ENCODE results near the gene NAA16. TPM values are rescaled to one million over a fixed set of nuclear protein-coding genes. Genes with fewer than 3 reads are reported as not detected.

The NAA16 gene
- polyA plus RNA-seq, 6 donors from 2014 or later: 7.7 to 18.1 (median 9.9) TPM

DNA sequence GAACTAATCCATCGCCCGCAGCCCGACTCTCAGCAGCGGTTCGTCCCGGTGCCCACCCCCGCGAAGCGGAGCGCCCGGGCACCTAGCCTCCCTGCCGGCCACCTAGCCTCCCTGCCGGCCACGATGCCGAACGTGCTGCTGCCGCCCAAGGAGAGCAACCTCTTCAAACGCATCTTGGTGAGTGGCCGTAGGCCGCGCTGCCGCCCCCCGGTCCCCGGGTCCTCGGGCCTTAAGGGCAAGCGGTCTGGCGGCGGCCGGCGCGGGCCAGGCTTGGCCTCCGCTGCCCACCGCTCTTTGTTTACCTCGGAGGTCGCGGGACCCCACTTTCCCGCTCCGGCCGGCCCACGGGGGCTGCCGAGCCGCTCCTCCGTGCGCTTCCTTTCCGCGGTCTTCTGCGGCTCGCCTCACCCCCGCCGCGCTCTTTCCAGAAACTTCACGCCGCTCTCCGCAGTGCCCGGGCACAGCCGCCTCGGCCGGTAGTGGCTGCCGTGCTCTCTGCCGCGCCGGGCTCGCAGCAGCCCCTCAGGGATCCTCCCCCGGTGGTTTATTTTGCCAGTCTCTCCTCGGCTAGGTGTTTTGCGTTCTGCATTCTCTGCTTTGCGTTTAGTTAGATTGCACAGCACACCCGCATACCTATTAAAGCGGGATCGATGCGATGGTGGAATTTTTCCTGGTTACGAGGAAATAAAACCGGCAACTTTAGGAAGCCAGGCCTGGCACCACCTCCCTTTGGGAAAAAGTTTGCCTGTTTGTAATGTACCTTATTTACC lies 524 bp downstream of the NAA16 start:
- Mint-ChIP-seq H3K9me3 (no peaks in the 10 kb centered on the region), H3K4me1 (peaks cover 7 to 36% (median 24%) of the 10 kb centered on the region in 3 donors), H3K27me3 (no peaks in the 10 kb centered on the region), H3K36me3 (no peaks in the 10 kb centered on the region), H3K27ac (peak overlapping the region; percentile 93 to 98 (median 94)), H3K4me3 (peak overlapping the region; percentile 90 to 98 (median 96))
- DNase-seq: peak; percentile 55
- peak; percentile 62 to 66 for ATAC-seq (ENCODE audit: low read depth in 2 of 2)

DNA sequence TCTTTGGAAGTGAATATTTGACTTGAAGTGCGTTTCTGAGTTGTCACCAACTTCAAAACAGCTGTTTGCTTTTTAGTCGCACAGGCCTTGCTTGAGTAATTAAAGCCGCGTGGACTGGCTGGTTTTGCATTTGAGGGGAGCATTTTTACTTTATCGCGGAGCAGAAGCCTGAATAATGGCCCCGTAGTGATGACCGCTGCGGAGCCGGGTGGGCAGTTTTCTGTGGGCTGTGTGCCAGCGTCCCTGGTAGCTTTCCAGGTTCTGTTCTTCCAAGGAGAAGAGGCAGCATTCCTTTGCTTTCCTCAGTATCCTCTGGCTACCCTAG lies 1.1 kb downstream of the NAA16 start:
- Mint-ChIP-seq H3K9me3 (no peaks in the 10 kb centered on the region), H3K4me1 (peaks cover 11 to 37% (median 24%) of the 10 kb centered on the region in 3 donors), H3K27me3 (no peaks in the 10 kb centered on the region), H3K36me3 (peaks cover 0 to 5% of the 10 kb centered on the region in 2 donors), H3K27ac (peak overlapping the region; percentile 69 to 98 (median 94)), H3K4me3 (peak overlapping the region; percentile 90 to 98 (median 96))
- DNase-seq: peak; percentile 23
- no peak for ATAC-seq (ENCODE audit: low read depth in 2 of 2)

DNA sequence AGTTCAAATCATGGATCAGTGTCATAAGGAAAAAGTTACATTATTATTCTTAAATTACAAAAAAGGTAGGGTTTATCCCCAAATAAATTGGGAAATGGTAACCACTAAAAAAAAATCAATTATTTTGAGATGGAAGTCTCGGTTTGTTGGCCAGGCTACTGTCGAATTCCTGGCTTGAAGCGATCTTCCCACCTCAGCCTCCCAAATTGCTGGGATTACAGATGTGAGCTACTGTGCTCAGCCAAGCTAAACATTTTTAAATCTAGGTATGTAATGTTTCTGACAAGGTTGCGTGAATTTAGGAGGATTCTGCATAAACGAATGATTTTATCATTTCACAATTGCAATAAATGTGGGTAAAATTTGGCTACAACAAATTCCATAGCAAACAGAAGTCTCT lies 2.0 kb downstream of the NAA16 start:
- peak overlapping the region in 7 of 8 donors; percentile 5 to 97 (median 38) for H3K4me3 Mint-ChIP-seq
- peaks cover 0 to 7% of the 10 kb centered on the region in 2 donors for H3K36me3 Mint-ChIP-seq
- H3K4me1 Mint-ChIP-seq: peaks cover 13 to 40% (median 24%) of the 10 kb centered on the region in 3 donors
- H3K27me3 Mint-ChIP-seq: no peaks in the 10 kb centered on the region
- H3K27ac Mint-ChIP-seq: no peak overlapping the region
- H3K9me3 Mint-ChIP-seq: no peaks in the 10 kb centered on the region
- ATAC-seq (ENCODE audit: low read depth in 2 of 2): no peak
- no peak for DNase-seq

DNA sequence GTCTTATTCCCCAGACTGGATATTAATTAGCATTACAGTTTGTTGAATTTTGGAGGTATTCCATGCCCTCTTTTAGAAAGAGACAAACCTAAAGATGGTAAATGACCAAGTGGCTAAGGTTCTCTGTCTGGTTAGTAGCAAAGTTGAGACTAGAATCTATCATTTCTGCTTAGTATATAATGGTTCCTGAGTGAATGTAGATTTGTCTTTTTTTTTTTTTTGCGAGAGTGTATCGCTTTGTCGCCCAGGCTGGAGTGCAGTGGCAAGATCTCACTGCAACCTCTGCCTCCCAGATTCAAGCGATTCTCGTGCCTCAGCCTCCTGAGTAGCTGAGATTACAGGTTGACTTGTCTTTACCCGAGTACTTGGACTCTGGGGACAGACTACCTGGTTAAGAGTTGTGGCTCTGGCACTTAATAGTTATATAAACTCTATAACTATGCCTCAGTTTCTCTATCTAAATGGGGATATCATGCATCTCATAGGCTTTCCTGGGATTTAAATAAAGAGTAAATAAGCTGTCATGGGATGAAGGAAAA lies 2.7 kb downstream of the NAA16 start:
- H3K27me3 Mint-ChIP-seq: no peaks in the 10 kb centered on the region
- peak overlapping the region in 4 of 8 donors; percentile 17 to 66 (median 45) for H3K4me3 Mint-ChIP-seq
- no peaks in the 10 kb centered on the region for H3K9me3 Mint-ChIP-seq
- H3K36me3 Mint-ChIP-seq: peaks cover 0 to 7% of the 10 kb centered on the region in 2 donors
- peaks cover 13 to 40% (median 24%) of the 10 kb centered on the region in 3 donors for H3K4me1 Mint-ChIP-seq
- peak overlapping the region in 3 of 6 donors; percentile 9 to 49 (median 32) for H3K27ac Mint-ChIP-seq
- DNase-seq (no peak), ATAC-seq (ENCODE audit: low read depth in 2 of 2) (no peak)

DNA sequence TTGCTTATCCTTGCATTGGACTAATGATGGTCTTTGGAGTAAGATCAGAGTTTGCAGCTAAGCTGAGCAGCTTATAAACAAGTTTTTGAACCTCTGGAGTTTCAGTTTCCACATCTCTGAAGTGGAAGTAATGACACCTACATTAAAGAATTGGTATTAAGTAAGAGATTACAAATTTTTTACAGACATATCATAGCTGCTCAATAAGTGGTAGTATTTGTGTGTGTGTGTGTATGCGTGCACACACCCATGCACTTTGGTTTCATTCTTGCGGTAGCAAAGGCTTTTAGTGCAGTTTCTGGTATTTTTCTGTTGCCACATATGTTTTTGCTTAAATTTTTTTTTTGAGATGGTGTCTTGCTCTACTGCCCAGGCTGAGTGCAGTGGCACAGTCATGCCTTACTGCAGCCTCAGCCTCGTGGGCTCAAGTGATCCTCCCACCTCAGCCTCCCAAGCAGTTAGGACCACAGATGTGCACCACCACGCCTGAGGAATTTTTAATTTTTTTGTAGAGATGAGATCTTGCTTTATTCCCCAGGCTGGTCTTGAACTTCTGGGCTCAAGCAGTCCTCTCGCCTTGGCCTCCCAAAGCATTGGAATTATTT lies 4.5 kb downstream of the NAA16 start:
- ATAC-seq (ENCODE audit: low read depth in 2 of 2) (no peak), DNase-seq (no peak)
- H3K4me3 Mint-ChIP-seq: peak overlapping the region in 4 of 8 donors; percentile 3 to 62 (median 28)
- H3K27ac Mint-ChIP-seq: peak overlapping the region in 4 of 6 donors; percentile 69 to 80 (median 74)
- H3K9me3 Mint-ChIP-seq: no peaks in the 10 kb centered on the region
- H3K27me3 Mint-ChIP-seq: no peaks in the 10 kb centered on the region
- H3K36me3 Mint-ChIP-seq: peaks cover 0 to 11% of the 10 kb centered on the region in 2 donors
- H3K4me1 Mint-ChIP-seq: peaks cover 13 to 37% (median 24%) of the 10 kb centered on the region in 3 donors

DNA sequence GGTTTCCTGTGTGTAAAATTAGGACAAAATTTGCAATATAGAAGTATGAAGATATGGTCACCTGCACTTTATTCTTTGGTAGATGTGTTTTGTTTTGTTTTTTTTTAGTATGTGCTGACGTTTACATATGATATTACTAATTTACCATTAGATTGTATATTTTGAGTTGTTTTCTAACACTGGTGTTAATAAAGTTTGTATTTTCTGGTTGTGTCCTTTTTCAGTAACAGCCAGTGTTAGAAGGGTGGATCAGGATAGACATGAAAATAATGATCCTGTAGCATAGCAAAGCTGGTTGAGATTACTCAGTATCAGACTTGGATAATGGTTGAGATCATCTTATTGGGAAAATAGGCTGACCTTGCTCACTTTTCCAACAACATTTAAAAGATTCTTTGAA lies 6.2 kb downstream of the NAA16 start:
- no peak overlapping the region for H3K4me3 Mint-ChIP-seq
- H3K4me1 Mint-ChIP-seq: peaks cover 19 to 29% (median 24%) of the 10 kb centered on the region in 3 donors
- peak overlapping the region in 1 of 6 donors; percentile 24 for H3K27ac Mint-ChIP-seq
- H3K36me3 Mint-ChIP-seq: peaks cover 0 to 11% of the 10 kb centered on the region in 2 donors
- no peaks in the 10 kb centered on the region for H3K27me3 Mint-ChIP-seq
- ATAC-seq (ENCODE audit: low read depth in 2 of 2): no peak
- DNase-seq: no peak
- H3K9me3 Mint-ChIP-seq: no peaks in the 10 kb centered on the region

DNA sequence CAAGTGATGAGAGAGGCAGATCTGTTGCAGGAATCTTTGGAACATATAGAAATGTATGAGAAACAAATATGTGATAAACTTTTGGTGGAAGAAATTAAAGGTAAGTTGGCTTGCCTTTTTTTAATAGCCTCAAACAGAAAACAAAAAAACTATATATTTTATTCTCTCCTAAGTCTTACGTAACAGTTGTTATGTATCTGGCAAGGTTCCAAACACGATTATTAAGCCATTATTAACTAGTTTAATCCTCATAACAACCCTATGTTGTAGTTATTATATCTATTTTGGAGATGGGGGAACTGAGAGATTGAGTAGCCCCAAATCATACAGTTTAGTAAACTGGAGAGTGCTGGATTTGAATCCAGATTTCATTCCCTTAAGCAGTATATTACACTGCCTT lies 14.7 kb downstream of the NAA16 start:
- ATAC-seq (ENCODE audit: low read depth in 2 of 2): no peak
- DNase-seq: no peak
- H3K36me3 Mint-ChIP-seq: peaks cover 8 to 16% of the 10 kb centered on the region in 2 donors
- H3K27me3 Mint-ChIP-seq: no peaks in the 10 kb centered on the region
- no peak overlapping the region for H3K4me3 Mint-ChIP-seq
- peaks cover 0 to 11% (median 11%) of the 10 kb centered on the region in 3 donors for H3K4me1 Mint-ChIP-seq
- H3K9me3 Mint-ChIP-seq: no peaks in the 10 kb centered on the region
- no peak overlapping the region for H3K27ac Mint-ChIP-seq

DNA sequence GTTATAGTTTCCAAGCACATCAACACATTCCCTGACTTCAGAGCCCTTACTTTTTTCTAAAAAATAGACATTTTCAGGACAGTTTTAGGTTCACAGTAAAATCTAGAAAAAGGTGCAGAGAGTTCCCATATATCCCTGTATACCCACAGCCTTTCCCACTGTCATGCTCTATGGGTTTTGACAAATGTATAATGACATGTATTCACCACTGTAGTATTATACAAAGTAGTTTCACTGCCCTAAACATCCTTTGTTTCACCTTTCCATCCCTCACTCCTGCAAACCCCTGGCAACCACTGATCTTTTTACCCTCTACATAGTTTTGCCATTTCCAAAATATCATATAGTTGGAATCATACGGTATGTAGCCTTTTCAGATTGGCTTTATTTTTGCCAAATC lies 15.6 kb downstream of the NAA16 start:
- Mint-ChIP-seq H3K9me3 (no peaks in the 10 kb centered on the region), H3K4me1 (peaks cover 0 to 11% (median 11%) of the 10 kb centered on the region in 3 donors), H3K36me3 (peaks cover 8 to 20% of the 10 kb centered on the region in 2 donors), H3K4me3 (no peak overlapping the region), H3K27ac (peak overlapping the region in 1 of 6 donors; percentile 60), H3K27me3 (no peaks in the 10 kb centered on the region)
- DNase-seq: no peak
- ATAC-seq (ENCODE audit: low read depth in 2 of 2): no peak

DNA sequence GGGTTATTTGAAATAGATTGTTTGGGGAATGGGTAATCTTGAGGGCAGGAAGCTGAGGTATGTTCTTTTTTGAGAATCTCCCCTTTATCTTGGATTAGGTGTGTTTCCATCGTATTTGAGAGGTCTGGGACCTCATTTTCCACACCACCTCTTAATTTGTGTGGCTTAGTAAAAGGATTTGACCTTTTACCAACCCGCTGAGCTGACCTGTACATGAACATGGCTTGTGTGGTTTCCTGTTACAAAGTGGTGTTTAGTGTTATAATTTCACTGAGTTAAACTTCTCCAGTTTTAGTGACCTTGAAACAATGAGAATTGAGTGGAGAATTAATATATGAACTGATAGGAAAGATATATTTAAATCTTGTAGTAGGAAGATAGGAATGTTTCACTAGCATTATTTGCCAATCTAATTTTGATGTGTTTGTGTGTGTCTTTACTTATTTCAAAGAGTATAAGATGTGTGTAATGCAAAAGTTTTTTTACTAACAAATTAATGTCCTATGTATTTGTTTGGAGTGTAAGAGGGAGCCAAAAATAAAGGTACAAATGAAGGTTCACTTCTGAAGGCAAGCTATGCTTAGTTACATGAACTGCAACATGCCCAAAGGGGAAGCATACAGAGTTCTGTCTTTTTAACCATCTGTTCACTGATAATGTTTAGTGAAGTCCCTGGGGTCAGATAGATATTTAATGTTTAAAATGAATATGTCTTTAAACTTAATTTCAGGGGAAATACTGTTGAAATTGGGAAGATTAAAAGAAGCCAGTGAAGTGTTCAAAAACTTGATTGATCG lies 17.1 kb downstream of the NAA16 start:
- Mint-ChIP-seq H3K27ac (peak overlapping the region in 2 of 6 donors; percentile 36 to 59), H3K4me1 (peaks cover 0 to 11% (median 5%) of the 10 kb centered on the region in 3 donors), H3K4me3 (no peak overlapping the region), H3K36me3 (peaks cover 8 to 30% of the 10 kb centered on the region in 2 donors), H3K9me3 (no peaks in the 10 kb centered on the region), H3K27me3 (no peaks in the 10 kb centered on the region)
- ATAC-seq (ENCODE audit: low read depth in 2 of 2) (no peak), DNase-seq (no peak)

DNA sequence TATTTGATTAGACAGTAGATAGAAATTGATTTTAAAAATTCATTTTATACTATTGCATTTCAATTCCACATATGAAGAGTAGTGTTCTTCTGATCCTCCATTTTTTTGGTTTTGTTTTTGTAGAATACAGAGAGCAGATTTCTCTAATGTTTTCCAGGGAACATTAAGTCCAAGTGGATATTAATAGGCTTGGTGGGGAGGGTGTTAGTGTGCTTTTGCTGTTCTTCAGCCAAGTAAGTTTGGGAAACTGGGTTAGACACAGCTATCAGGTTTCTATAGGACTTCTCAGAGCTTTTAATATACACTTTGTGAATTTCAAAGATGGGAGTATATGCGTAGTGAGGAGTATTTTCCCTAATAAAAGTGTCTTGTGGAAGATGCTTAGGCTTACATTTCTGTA lies 21.8 kb downstream of the NAA16 start:
- Mint-ChIP-seq H3K27me3 (no peaks in the 10 kb centered on the region), H3K27ac (no peak overlapping the region), H3K36me3 (peaks cover 0 to 32% of the 10 kb centered on the region in 2 donors), H3K4me3 (no peak overlapping the region), H3K4me1 (peaks cover 0 to 7% (median 5%) of the 10 kb centered on the region in 3 donors), H3K9me3 (no peaks in the 10 kb centered on the region)
- DNase-seq: no peak
- no peak for ATAC-seq (ENCODE audit: low read depth in 2 of 2)

DNA sequence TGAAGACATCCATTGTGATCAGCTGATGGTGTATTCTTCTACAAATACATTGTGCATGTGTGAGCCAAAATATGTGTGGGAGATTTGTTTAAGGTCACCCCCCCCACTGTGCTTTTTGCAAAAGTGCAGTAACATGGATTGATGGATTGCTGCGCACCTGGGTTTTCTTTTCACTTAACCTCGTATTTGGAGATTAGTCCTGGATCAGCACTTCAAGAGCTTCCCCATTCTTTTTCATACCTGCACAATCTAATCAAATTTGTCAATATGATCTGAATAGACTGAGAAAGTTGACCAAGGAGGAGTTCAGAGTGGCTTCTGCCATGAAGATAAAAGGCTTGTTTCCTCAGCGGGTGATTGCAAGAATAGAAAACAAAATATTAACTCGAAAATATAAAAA lies 23.7 kb downstream of the NAA16 start:
- H3K27me3 Mint-ChIP-seq: no peaks in the 10 kb centered on the region
- DNase-seq: no peak
- H3K27ac Mint-ChIP-seq: peak overlapping the region in 1 of 6 donors; percentile 43
- H3K4me1 Mint-ChIP-seq: no peaks in the 10 kb centered on the region
- peaks cover 0 to 32% of the 10 kb centered on the region in 2 donors for H3K36me3 Mint-ChIP-seq
- H3K9me3 Mint-ChIP-seq: no peaks in the 10 kb centered on the region
- H3K4me3 Mint-ChIP-seq: no peak overlapping the region
- no peak for ATAC-seq (ENCODE audit: low read depth in 2 of 2)

DNA sequence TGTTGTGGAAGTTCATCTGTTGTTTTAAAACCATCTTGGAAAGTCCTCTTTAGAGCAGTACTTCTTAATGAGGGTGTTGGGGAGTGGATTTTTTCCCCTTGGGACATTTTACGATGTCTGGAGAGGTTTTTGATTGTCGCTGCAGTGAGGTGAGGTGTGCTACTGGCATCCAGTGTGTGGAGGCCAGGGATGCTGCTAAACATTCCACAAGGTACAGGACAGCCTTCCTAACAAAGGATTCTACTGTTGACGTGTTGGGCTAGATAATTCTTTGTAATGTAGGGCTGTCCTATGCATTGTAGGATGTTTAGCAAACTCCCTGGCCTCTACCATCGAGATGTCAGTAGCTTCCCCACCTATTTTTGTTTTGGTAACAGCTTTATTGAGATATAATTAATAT lies 33.3 kb downstream of the NAA16 start:
- ATAC-seq (ENCODE audit: low read depth in 2 of 2): no peak
- Mint-ChIP-seq H3K9me3 (no peaks in the 10 kb centered on the region), H3K4me1 (peaks cover 0 to 4% (median 2%) of the 10 kb centered on the region in 3 donors), H3K27me3 (no peaks in the 10 kb centered on the region), H3K27ac (peak overlapping the region in 1 of 6 donors; percentile 39), H3K4me3 (no peak overlapping the region), H3K36me3 (peaks cover 13 to 26% of the 10 kb centered on the region in 2 donors)
- DNase-seq: no peak
